ENCODE measurements around the gene MED9.

The MED9 gene

DNA sequence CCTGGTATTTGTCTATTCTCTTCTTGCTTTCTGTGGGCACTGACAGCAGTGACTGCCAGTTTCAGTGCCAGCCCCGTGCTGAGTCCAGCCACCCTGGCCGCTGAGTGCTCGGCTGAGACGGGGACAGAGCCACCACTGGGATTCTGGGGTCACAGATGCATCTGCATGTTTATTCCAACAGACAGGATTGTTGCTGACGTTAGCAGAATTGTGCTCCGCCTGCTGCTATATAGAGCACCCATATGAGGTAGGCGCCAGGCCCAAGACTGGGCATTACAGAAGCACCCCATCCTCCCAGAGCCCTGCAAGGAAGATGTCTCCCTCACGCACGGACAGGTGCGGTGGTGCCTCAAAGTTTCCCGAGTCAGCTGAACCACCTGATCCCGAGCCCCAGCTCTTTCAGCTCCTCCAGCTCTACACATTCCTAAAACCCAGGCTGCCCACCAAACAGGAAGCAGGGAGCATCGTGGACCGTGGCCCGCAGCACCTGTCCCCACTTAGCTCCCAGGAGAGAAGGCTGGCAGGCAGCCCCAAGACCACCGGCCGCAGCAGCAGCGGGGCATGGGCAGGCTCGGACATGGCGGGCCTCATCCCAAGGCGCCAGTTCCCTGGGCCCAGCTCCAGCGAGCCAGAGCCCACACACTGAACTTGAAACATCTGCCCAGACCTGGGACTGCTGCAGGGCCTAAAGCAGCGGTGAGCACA, 64.3 kb downstream of the MED9 start:
- DNase-seq = no peak

DNA sequence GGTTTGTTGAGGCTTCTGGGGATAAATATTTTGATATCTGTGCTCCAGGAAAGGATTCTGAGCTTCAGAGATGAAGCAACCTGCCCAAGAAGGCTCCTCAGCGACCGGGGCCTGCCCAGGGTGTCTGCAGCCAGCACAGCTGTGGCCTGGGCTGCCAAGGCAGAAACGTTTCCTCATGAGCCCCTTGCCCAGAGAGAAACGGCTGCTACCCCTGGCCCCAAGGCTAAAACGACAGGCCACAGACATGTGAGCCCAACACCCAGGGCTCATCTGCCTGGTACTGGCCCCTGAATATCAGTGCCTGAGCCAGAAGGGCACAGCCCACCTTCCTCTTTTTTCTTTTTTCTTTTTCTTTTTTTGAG, 64.8 kb downstream of the MED9 start:
- no peak for DNase-seq
